ENCODE results near the gene NOL3. TPM values are rescaled to one million over a fixed set of nuclear protein-coding genes. Genes with fewer than 3 reads are reported as not detected.
A peak's percentile ranks its signal among the peaks of the same experiment; 100 is the strongest.

The NOL3 gene
- total and polyA plus RNA-seq, 9 of the 15 experiments (the other 6 are each of a cell fraction or from before 2014, with no cell fraction given), result 0.45 to 14.0 (median 5.4) TPM

- TF ChIP-seq ZNF512 (tag; IDR thresholded peaks at IDR 0.05) (no peak), EP400 (IDR thresholded peaks at IDR 0.05) (no peak), NCOA1 (IDR thresholded peaks at IDR 0.05; ENCODE audit: low read depth) (no peak), TAF15 (IDR thresholded peaks at IDR 0.05; ENCODE audit: low read depth, low read length) (no peak), GABPA (tag; conservative IDR thresholded peaks at IDR 0.05; ENCODE audit: low read depth) (no peak), RAD51 (IDR thresholded peaks at IDR 0.05; ENCODE audit: borderline replicate concordance, low read depth) (no peak), PATZ1 (CRISPR knock-in tag; IDR thresholded peaks at IDR 0.05; ENCODE audit: borderline replicate concordance) (no peak), BRF2 (IDR thresholded peaks at IDR 0.05; ENCODE audit: borderline replicate concordance, insufficient read depth, insufficient read length) (no peak), SLC30A9 (CRISPR knock-in tag; IDR thresholded peaks at IDR 0.05) (no peak), SRF (CRISPR knock-in tag; IDR thresholded peaks at IDR 0.05) (no peak), ZNF609 (CRISPR knock-in tag; IDR thresholded peaks at IDR 0.05; ENCODE audit: borderline replicate concordance) (0 out of 2 replicates have a peak, but pooled peaks have one; percentile 57), ZNF639 (CRISPR knock-in tag; conservative IDR thresholded peaks at IDR 0.05 in 1 of 2, IDR thresholded peaks at IDR 0.05 in 1 of 2) (no peak), ASH1L (IDR thresholded peaks at IDR 0.05; ENCODE audit: borderline replicate concordance, low read depth, partially characterized antibody) (no peak)
Observed at GRCh38 chr16:67155295-67156142, 14.8 kb upstream of the NOL3 start (continued).
